ENCODE measurements around the gene ARID1B. TPM values are rescaled to one million over a fixed set of nuclear protein-coding genes. Genes with fewer than 3 reads are reported as not detected.

ARID1B gene
- total and polyA plus RNA-seq, 10 of the 15 experiments (the other 5 are each of a cell fraction or from before 2014, with no cell fraction given), result 24.7 to 133 (median 54.6) TPM

DNA sequence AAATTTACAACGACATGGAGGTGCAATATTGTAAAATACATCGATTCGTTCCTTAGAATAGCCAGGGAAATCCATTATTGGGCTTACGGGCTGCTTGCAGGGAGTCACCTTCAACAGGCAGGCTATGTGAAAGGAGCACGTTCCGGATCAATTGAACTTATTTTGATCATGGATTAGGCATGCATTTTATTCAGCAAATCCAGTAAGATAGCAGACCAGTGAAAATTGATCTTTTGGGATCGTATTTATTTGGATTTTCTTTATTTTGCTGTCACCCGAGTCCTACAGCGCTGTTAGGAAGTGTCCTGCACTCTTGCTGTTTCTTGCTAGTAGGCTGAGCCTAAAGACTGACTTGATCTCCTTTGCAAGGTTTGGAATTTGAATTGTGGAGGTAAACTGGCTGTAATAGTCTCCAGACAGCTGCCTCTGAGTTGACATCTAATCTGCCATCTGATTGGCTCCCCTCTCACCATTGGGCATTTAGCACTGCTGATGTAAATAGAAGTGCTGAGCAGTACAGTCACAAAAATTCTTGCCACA, 3.0 kb downstream of the ARID1B start:
- peak overlapping the region; percentile 92 for H3K4me2 ChIP-seq (ENCODE audit: control insufficient read depth, insufficient read depth)
- WGBS (ENCODE audit: insufficient coverage, insufficient replicate concordance, low lambda C conversion rate, missing lambda C conversion rate), result 0% methylated on average over 9 of the region's 9 CpGs
- intact Hi-C loops (cut with micrococcal nuclease; ENCODE audit: unreplicated experiment) (loop anchor here (1.0 to 2.0 kb wide), 2 partner anchors 82 to 241 kb away; no protein-coding TSS in a partner anchor), in situ Hi-C loops (cut with MboI) (no loop called here)
- peak; percentile 71 for DNase-seq (ENCODE audit: low read depth, low spot score)
- no peak overlapping the region for H2AFZ ChIP-seq (ENCODE audit: control insufficient read depth, low read depth, low read length)
- peaks cover 0 to 5% of the 10 kb centered on the region in 2 experiments; a peak in 1 of 4 replicates for H3K36me3 ChIP-seq (ENCODE audit: control insufficient read depth in 2 of 2, insufficient read depth in 2 of 2, low read length in 1 of 2)
- ChIA-PET RAD21 (ENCODE audit: unreplicated experiment) (interaction anchor here (0.6 to 6.0 kb wide), 27 partner anchors 9 to 1577 kb away, joined by 3 to 30 read pairs (median 5); no protein-coding TSS in a partner anchor), CTCF (interaction anchor here (0.6 to 1.3 kb wide), 14 partner anchors 9 to 244 kb away, joined by 3 to 7 read pairs (median 3); no protein-coding TSS in a partner anchor), SMC1A (ENCODE audit: uncharacterized antibody, unreplicated experiment) (interaction anchor here (0.5 to 3.0 kb wide), 37 partner anchors 9 to 1468 kb away, joined by 3 to 21 read pairs (median 4); no protein-coding TSS in a partner anchor), POLR2A (interaction anchor here (0.5 to 3.6 kb wide), 15 partner anchors 9 to 143 kb away, joined by 3 to 19 read pairs (median 4); no protein-coding TSS in a partner anchor)
- H4K20me1 ChIP-seq (ENCODE audit: control insufficient read depth, insufficient read depth), result no peaks in the 10 kb centered on the region
- H3K4me1 ChIP-seq (ENCODE audit: control insufficient read depth, insufficient read depth, low read length), result peaks cover 14% of the 10 kb centered on the region
- peaks cover 96% of the 10 kb centered on the region for H3K79me2 ChIP-seq (ENCODE audit: control insufficient read depth, insufficient read depth, low read length)
- peak overlapping the region; percentile 95 for H3K9ac ChIP-seq (ENCODE audit: control insufficient read depth, insufficient read depth, low read length)
- TSS peak; percentile 82 for BruUV-seq (replicated peaks)
- H3K4me3 ChIP-seq, result peak overlapping the region; percentile 89
- H3K27me3 ChIP-seq (replicated peaks in 1 of 2; ENCODE audit: control insufficient read depth in 2 of 2, insufficient read depth in 2 of 2, low read length in 1 of 2), result no peaks in the 10 kb centered on the region
- H3K27ac ChIP-seq (ENCODE audit: control insufficient read depth, insufficient read depth), result peak overlapping the region; percentile 93
- peak; percentile 76 for ATAC-seq
- peak; percentile 94 for FAIRE-seq
- H3K9me3 ChIP-seq (replicated peaks; ENCODE audit: control insufficient read depth, insufficient read depth, low read length), result no peaks in the 10 kb centered on the region
- TF ChIP-seq RAD51 (IDR thresholded peaks at IDR 0.05) (no peak), SMAD5 (IDR thresholded peaks at IDR 0.05; ENCODE audit: low read depth) (peak; percentile 20), CBFB (IDR thresholded peaks at IDR 0.05; ENCODE audit: low read depth) (peak; percentile 60; the same call in 1 of the 2 replicates), POLR2AphosphoS5 (IDR thresholded peaks at IDR 0.05; ENCODE audit: low read length) (peak; percentile 82), WRNIP1 (IDR thresholded peaks at IDR 0.05; ENCODE audit: borderline replicate concordance, low read depth, low read length) (0 out of 2 replicates have a peak, but pooled peaks have one; percentile 60), STAT3 (IDR thresholded peaks at IDR 0.05; ENCODE audit: low read depth, low read length) (no peak), ATF7 (IDR thresholded peaks at IDR 0.05; ENCODE audit: low read depth) (peak; percentile 46; the same call in 1 of the 2 replicates), CREM (IDR thresholded peaks at IDR 0.05; ENCODE audit: low read depth) (0 out of 2 replicates have a peak, but pooled peaks have one; percentile 37), ZNF207 (IDR thresholded peaks at IDR 0.05; ENCODE audit: borderline replicate concordance) (no peak), ZBED1 (IDR thresholded peaks at IDR 0.05; ENCODE audit: borderline replicate concordance) (0 out of 2 replicates have a peak, but pooled peaks have one; percentile 51), IKZF1 (conservative IDR thresholded peaks at IDR 0.05) (no peak), E2F4 (IDR thresholded peaks at IDR 0.05; ENCODE audit: low read depth, low read length) (peak; percentile 80), CREB1 (IDR thresholded peaks at IDR 0.05; ENCODE audit: low read depth) (peak; percentile 20; the same call in 1 of the 2 replicates), NFYB (IDR thresholded peaks at IDR 0.05; ENCODE audit: insufficient read depth, low read depth, low read length) (peak; percentile 66), SIN3A (IDR thresholded peaks at IDR 0.05; ENCODE audit: low read depth, low read length) (peak; percentile 95), SMAD1 (IDR thresholded peaks at IDR 0.05; ENCODE audit: low read depth, partially characterized antibody) (peak; percentile 55), POLR2A (IDR thresholded peaks at IDR 0.05; ENCODE audit: low read depth, low read length) (peak; percentile 66; the same call in 1 of the 2 replicates), MEF2A (IDR thresholded peaks at IDR 0.05; ENCODE audit: insufficient read depth, low read depth, low read length) (no peak)
- TF ChIP-seq, protein P1, sequence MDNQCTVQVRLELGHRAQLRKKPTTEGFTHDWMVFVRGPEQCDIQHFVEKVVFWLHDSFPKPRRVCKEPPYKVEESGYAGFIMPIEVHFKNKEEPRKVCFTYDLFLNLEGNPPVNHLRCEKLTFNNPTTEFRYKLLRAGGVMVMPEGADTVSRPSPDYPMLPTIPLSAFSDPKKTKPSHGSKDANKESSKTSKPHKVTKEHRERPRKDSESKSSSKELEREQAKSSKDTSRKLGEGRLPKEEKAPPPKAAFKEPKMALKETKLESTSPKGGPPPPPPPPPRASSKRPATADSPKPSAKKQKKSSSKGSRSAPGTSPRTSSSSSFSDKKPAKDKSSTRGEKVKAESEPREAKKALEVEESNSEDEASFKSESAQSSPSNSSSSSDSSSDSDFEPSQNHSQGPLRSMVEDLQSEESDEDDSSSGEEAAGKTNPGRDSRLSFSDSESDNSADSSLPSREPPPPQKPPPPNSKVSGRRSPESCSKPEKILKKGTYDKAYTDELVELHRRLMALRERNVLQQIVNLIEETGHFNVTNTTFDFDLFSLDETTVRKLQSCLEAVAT (IDR thresholded peaks at IDR 0.05), result no peak; the same call in 1 of the 2 replicates
- TF ChIP-seq, protein P2, sequence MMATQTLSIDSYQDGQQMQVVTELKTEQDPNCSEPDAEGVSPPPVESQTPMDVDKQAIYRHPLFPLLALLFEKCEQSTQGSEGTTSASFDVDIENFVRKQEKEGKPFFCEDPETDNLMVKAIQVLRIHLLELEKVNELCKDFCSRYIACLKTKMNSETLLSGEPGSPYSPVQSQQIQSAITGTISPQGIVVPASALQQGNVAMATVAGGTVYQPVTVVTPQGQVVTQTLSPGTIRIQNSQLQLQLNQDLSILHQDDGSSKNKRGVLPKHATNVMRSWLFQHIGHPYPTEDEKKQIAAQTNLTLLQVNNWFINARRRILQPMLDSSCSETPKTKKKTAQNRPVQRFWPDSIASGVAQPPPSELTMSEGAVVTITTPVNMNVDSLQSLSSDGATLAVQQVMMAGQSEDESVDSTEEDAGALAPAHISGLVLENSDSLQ (IDR thresholded peaks at IDR 0.05), result peak; percentile 63
- TF ChIP-seq, protein P3, sequence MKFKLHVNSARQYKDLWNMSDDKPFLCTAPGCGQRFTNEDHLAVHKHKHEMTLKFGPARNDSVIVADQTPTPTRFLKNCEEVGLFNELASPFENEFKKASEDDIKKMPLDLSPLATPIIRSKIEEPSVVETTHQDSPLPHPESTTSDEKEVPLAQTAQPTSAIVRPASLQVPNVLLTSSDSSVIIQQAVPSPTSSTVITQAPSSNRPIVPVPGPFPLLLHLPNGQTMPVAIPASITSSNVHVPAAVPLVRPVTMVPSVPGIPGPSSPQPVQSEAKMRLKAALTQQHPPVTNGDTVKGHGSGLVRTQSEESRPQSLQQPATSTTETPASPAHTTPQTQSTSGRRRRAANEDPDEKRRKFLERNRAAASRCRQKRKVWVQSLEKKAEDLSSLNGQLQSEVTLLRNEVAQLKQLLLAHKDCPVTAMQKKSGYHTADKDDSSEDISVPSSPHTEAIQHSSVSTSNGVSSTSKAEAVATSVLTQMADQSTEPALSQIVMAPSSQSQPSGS (IDR thresholded peaks at IDR 0.05; ENCODE audit: low read length), result 0 out of 2 replicates have a peak, but pooled peaks have one; percentile 26

Data from GM12878 (cell line).